A549 treated with AZD2906 at 1 μM for 4 hours (cell line): ENCODE data around the gene KCNE4. TPM values are rescaled to one million over a fixed set of nuclear protein-coding genes. Genes with fewer than 3 reads are reported as not detected.

Experiments
- total RNA-seq: library from RNA; stranded (reverse); fragments of 200-300 nt; extraction: Qiagen RNA extraction; gene quantifications from 5 replicates; pipeline ENCODE4 v1.2.3, GENCODE V29; 2022

KCNE4 gene, protein sequence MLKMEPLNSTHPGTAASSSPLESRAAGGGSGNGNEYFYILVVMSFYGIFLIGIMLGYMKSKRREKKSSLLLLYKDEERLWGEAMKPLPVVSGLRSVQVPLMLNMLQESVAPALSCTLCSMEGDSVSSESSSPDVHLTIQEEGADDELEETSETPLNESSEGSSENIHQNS
- 0.37 to 0.56 TPM (median 0.48 TPM) in 5 replicates for total RNA-seq

DNA sequence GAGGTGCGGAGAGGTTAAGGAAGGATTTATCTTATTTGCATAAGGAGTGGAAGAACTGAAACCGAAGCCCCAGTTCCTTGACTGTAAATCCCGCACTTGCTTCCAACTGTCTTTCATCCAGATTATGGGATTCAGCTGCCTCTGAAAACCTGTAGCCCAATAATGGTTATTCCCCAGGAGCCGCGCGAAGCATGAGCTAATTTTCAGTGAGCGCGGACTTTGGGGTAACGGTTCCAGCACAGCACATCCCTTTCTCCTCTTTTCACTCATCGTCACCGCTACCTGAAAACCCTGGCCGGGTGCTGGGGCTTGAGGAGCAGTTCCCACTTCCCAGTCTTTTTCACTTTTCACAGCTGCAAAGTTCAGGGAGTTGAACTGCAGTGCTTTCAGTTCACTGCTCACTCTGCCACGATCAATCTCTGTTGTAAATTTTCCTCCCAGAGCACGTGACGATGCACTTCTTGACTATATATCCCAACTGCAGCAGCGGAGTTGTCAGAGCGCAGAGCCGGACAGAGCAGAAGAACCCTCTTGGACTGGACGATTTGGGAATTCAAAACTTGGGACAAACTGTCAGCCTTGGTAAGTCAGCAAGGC is at the start of gene KCNE4:
Gene KCNE4, plus strand, starts transcription at position 498 of the 597 bp plus-strand sequence. CDS start 641 bp downstream, outside the sequence.

Other genes with a start within 250 kb of the KCNE4 start
- gene ACSL3, start 191.2 kb upstream of the KCNE4 start, total RNA-seq, result 147 to 197 TPM (median 149 TPM) in 5 replicates